GM12873 (cell line): ENCODE data around the gene DZIP3.

Experiments
- CTCF ChIP-seq: IDR thresholded peaks from 2 replicates; pipeline ENCODE4 v1.5.1; 2012; ENCODE audit warnings: low read depth, mild to moderate bottlenecking, moderate library complexity, low read length, control low read depth; ENCODE audit not compliant: insufficient read depth; ENCODE audit errors: missing control alignments

Gene DZIP3

GRCh38 chr3:108698461-108698860, 108.9 kb downstream of the DZIP3 start:
- TF ChIP-seq CTCF: no peak

GRCh38 chr3:108705045-108705444, 115.5 kb downstream of the DZIP3 start:
- no peak for TF ChIP-seq CTCF

GRCh38 chr3:108713009-108713516, 123.5 kb downstream of the DZIP3 start:
- no peak for TF ChIP-seq CTCF

- no peak for TF ChIP-seq CTCF
Observed at GRCh38 chr3:108713816-108714215, 124.3 kb downstream of the DZIP3 start.

GRCh38 chr3:108718454-108718853, 128.9 kb downstream of the DZIP3 start:
- TF ChIP-seq CTCF: no peak

GRCh38 chr3:108719178-108719806, 129.8 kb downstream of the DZIP3 start:
- no peak for TF ChIP-seq CTCF

- TF ChIP-seq CTCF: no peak
Observed at GRCh38 chr3:108722724-108723123, 133.2 kb downstream of the DZIP3 start.

- no peak for TF ChIP-seq CTCF
Observed at GRCh38 chr3:108724101-108724500, 134.6 kb downstream of the DZIP3 start.
